GM19324 (cell line): ENCODE results near the gene NRTN.
"Not testable (repeated sequence)": the region's sequence is repeated elsewhere in the genome, so short reads cannot be mapped to it uniquely, and the experiment has no call there.

ENCODE experiments used
- ATAC-seq: cut with Tn5 transposase; IDR thresholded peaks from one replicate; pipeline ENCODE4 v1.9.1; 2021; ENCODE audit warnings: mild to moderate bottlenecking, moderate library complexity; ENCODE audit not compliant: unreplicated experiment, low FRiP score

NRTN gene

DNA sequence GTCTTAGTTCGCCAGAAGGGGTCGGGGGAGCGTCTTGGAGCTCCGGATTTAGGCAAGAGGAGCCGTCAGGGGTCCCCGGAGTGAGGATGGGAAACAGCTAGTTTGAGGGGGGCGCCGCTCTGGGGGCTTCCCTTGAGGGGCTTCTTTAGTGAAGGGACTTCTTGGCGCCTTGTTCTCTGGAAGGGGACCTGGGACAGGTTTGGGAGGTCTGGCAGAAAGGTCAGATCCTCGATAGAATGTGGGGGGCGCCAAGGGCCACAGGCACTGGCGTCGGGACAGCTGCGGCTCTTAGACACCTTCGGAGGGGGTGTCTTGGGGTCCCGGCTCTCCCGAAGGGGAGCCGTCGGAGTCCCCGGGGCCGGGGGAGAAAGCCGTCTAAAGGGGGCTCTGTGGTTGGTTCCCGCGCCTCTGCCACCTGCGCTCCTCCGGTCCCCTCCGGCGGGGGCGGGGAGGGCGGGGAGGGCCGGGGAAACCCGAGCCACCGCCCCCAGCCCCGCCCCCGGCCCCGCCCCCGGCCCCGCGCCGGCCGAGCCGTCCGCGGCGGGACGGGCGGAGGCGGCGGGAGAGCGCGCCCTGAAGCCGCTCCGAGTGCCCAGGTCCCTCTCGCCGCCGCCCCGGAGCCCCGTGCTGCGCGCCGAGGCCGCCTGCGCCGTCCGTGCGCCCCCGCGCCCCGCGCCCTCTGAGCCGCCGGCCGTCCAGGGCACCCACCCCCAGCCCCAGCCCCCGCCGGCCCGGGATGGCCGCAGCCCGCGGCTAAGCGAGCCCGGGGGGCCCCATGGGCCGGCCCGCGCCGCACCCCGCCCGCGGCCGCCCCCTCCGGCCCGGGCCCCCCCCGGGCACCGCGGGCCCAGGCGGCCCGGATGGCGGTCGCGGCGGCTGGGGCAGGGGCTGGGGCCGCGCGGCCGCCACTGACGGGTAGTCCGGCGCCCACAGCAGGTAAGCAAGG lies at the start of gene NRTN:
Gene NRTN, plus strand, starts transcription at position 552 of the 946 bp plus-strand sequence. CDS start 19,099 bp downstream, outside the sequence.
- no peak for ATAC-seq

GRCh38 chr19:5762608-5763217 lies 42.2 kb upstream of the NRTN start:
- ATAC-seq = no peak

DNA sequence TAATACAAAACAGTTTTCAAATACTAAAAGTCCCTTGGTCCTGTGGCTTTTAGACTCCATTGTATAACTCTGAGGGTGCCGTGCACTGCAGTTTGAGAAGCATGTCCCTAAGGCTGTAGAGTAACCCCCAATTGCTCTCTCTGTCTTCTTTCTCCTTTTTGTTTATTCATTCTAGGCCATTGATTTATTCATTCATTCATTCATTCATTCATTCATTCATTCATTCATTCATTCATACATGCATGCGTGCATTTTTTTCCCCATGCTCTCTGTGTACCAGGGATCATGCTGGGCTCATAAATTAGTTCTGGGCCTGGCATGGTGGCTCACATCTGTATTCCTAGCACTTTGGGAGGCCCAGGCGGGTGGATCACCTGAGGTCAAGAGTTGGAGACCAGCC lies 39.6 kb upstream of the NRTN start:
- no peak for ATAC-seq

- ATAC-seq = no peak
Measured at GRCh38 chr19:5767949-5768348, 36.9 kb upstream of the NRTN start.

DNA sequence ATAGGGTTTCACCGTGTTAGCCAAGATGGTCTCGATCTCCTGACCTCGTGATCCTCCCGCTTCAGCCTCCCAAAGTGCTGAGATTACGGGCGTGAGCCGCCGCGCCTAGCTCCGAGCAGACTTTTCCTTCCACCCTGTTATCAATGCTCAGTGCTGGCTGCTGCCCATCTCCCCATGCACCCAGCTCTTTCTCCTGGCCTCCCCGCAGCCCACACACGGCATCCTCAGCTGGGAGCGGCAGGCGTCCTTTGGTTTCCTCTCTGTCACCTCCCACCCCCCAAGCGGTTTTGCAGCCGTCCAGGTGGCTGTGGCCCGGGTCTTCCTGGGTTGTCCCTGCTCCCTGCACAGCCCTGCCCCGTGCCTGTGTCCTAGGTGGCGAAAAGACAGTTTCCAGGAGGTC lies 32.5 kb upstream of the NRTN start:
- no peak for ATAC-seq

GRCh38 chr19:5773276-5773675 lies 31.6 kb upstream of the NRTN start:
- no peak for ATAC-seq

- ATAC-seq = no peak
Measured at GRCh38 chr19:5774921-5775320, 29.9 kb upstream of the NRTN start.

DNA sequence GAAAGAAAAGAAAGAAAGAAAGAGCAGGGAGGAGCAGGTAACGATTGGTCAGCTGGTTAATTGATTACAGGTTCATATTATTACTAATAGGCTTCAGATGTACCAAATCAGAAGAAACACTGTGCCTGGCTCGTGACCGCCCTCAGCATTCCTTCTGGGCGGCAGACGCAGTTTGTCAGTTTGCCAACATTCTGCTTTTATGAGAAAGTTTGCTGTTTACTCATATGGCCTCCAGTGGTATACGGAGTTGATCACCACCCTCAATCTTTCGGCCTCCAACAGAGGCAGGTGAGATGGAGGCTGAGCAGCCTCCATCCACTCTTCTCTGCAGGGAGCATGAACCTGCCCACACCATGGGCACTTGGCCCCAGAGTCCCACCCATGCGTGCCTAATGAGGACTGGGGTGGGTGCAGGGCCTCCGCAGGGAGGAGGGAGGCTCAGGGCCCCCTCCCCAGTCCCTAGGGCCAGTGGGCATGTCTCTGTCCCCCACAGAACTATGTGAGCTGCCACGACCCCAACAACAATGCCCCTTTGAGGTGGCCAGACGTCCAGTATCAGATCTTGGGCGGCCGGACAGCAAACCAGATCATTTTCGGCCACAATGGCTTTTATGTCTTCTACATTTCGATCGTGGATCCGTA lies 29.1 kb upstream of the NRTN start:
- ATAC-seq = no peak

GRCh38 chr19:5778402-5778801 lies 26.5 kb upstream of the NRTN start:
- ATAC-seq = no peak

GRCh38 chr19:5780916-5781315 lies 24.0 kb upstream of the NRTN start:
- not testable (repeated sequence) for ATAC-seq

- no peak for ATAC-seq
Measured at GRCh38 chr19:5782322-5782721, 22.5 kb upstream of the NRTN start.

GRCh38 chr19:5782945-5783919 lies 21.6 kb upstream of the NRTN start:
- no peak for ATAC-seq

DNA sequence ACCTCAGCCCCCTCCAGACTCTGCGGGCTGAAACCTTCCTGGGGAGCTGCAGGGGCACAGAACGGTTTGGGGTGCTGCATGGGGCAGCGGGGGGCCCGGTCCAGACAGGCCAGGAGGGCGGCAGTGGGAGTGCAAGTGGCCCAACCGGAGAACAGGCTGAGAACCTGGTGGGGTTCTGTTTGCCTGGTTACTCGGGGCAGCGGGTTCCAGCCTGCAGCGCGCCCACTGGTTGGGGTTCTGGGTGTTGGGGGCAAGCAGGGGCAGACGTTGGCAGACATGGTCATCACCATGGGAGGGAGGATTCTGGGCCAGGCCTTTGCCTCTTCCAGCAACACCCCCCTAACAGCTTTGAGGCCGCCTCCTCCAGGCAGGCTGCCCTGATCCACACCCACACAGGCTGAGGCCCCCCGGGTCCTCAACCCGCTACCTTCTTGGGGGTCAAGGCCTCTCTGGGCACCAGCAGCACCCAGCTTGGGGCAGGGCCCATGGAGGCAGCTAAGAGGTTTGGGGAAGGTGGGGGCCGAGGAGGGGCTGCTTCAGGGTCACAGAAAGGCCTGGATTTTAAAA lies 20.2 kb upstream of the NRTN start, which contains the start of gene PRR22:
Gene PRR22, minus strand, starts transcription at position 166 of the 567 bp plus-strand sequence. Its CDS starts 86 bp downstream, at position 80.
- ATAC-seq = no peak

GRCh38 chr19:5785423-5785822 lies 19.4 kb upstream of the NRTN start:
- no peak for ATAC-seq

- no peak for ATAC-seq
Measured at GRCh38 chr19:5786593-5787408, 18.1 kb upstream of the NRTN start.

DNA sequence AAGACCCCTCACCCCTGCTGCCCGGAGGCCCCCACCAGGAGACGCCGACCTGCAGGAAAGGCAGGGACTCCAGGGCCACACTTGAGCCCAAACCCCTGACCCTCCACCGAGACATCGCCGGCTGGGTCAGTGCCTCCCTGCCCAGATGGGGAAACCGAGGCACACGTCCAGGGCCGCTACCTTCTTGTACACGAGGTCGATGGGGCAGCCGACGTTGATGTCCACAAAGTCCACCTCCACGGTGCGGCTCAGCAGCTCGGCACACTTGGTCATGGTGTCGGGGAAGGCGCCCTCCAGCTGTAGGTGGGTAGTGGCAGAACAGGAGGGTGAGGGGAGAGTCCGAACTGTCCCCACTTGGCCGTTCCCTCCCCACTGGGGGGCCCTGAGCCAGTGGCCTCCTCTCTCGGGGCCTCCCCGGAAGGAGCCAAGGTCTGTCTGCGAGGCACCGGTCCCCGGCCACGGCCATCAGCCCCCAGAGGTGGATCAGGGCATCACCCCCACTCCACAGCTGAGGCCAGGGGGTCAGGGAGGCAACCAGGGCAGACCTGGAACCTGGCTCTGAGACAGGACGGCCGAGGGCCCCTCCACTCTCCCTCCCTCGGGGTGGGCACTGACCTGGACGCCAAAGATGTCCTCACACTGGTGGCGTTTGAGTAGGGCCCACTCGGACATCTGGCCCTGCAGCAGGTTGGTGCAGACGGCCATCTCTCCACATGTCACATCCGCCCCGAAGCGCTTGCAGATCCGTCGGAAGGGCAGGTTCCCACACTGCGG lies 17.3 kb upstream of the NRTN start:
- ATAC-seq = no peak

- no peak for ATAC-seq
Measured at GRCh38 chr19:5788422-5788821, 16.4 kb upstream of the NRTN start.

GRCh38 chr19:5789351-5789761 lies 15.5 kb upstream of the NRTN start:
- ATAC-seq = no peak
